B cell (primary cell): ENCODE measurements around the gene OXCT1.

Source experiments
- CTCF ChIP-seq: fragments of 200-600 bp; IDR thresholded peaks from one replicate; pipeline ENCODE4 v1.8.0; 2022; ENCODE audit warnings: antibody characterized with exemption, mild to moderate bottlenecking
- EZH2 ChIP-seq: IDR thresholded peaks from 2 replicates; pipeline ENCODE4 v1.6.1; 2012; ENCODE audit warnings: borderline replicate concordance, low read depth, mild to moderate bottlenecking, moderate library complexity, low read length; ENCODE audit not compliant: insufficient read depth, poor library complexity, severe bottlenecking

DNA sequence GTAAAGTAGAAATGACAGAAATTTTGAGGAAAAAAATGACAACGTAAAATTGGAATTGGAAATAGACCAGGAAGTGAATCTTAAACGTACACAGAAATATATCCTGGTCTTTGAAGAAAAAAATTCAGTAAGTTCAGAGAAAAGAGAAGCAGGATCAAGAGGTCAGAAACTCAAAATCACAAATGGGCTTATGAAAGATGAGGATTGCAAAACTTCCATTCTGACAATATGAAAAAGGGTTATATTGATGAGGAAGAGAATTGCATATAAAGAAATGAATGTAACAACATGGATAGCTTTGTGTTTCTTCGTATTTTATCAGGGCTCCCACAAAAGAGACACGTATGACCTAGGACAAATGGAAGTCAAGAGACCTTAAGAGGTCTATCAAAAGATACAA is 58.1 kb downstream of the OXCT1 start:
- no peak for TF ChIP-seq CTCF
- TF ChIP-seq EZH2, result no peak
